DND-41 (cell line): ENCODE results near the gene SAPCD2.

Experiments
- EZH2 ChIP-seq: IDR thresholded peaks from 3 replicates; pipeline ENCODE4 v1.6.1; 2012; ENCODE audit warnings: borderline replicate concordance, low read depth, mild to moderate bottlenecking, moderate library complexity, low read length, inconsistent platforms; ENCODE audit not compliant: severe bottlenecking
- TF ChIP-seq, protein P1 (sequence below): IDR thresholded peaks from 2 replicates; pipeline ENCODE4 v1.5.1; 2012; ENCODE audit warnings: borderline replicate concordance, low read length, moderate library complexity, mild to moderate bottlenecking; ENCODE audit not compliant: poor library complexity, severe bottlenecking; ENCODE audit errors: extremely low read depth

GRCh38 chr9:137031904-137032640 lies 38.3 kb downstream of the SAPCD2 start, which contains the start of gene FUT7:
- TF ChIP-seq, protein P1, sequence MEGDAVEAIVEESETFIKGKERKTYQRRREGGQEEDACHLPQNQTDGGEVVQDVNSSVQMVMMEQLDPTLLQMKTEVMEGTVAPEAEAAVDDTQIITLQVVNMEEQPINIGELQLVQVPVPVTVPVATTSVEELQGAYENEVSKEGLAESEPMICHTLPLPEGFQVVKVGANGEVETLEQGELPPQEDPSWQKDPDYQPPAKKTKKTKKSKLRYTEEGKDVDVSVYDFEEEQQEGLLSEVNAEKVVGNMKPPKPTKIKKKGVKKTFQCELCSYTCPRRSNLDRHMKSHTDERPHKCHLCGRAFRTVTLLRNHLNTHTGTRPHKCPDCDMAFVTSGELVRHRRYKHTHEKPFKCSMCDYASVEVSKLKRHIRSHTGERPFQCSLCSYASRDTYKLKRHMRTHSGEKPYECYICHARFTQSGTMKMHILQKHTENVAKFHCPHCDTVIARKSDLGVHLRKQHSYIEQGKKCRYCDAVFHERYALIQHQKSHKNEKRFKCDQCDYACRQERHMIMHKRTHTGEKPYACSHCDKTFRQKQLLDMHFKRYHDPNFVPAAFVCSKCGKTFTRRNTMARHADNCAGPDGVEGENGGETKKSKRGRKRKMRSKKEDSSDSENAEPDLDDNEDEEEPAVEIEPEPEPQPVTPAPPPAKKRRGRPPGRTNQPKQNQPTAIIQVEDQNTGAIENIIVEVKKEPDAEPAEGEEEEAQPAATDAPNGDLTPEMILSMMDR, result no peak
- TF ChIP-seq EZH2, result no peak
